NCI-H345 treated with DMSO at 0.1 percent for 48 hours (cell line): ENCODE measurements around the gene FLCN.
A peak's percentile ranks its signal among the peaks of the same experiment; 100 is the strongest.
"Not testable (repeated sequence)": the region's sequence is repeated elsewhere in the genome, so short reads cannot be mapped to it uniquely, and the experiment has no call there.

Experiments
- DNase-seq: peaks from one replicate; lab custom pipeline; 2025; ENCODE audit not compliant: unreplicated experiment; lab: John Stamatoyannopoulos, UW

The FLCN gene

GRCh38 chr17:17237026-17237799, at the start of gene FLCN:
Gene FLCN (minus strand): TSS chr17:17237168. CDS start chr17:17228137, 9,031 bp downstream.
- peak; percentile 70 for DNase-seq

DNA sequence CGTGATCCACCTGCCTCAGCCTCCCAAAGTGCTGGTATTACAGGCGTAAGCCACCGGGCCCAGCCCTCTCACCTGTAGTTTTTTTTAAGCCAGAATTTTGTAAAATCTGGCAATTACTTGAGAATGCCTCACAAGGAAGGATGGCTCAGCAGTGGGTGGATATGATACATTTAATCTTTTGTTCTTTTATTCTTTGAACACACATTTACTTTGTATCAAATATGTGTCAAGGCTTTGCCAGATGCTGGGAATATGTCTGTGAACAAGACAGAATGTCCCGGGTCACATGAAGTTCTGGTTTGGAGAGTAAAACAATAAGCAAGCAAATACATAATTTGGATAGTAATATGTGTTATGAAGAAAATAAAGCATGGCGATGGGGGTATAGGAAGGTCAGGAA, 49.0 kb upstream of the FLCN start:
- DNase-seq = no peak

- DNase-seq = peak; percentile 82
These were observed 43.9 kb upstream of the FLCN start, which contains the start of gene COPS3 for GRCh38 chr17:17280613-17281549. Gene COPS3 (minus strand): TSS chr17:17281246. CDS start chr17:17281186, 60 bp downstream.

- DNase-seq = no peak
These were observed 42.3 kb upstream of the FLCN start for GRCh38 chr17:17279316-17279715.

- not testable (repeated sequence) for DNase-seq
These were observed 40.5 kb upstream of the FLCN start for GRCh38 chr17:17277431-17277830.

DNA sequence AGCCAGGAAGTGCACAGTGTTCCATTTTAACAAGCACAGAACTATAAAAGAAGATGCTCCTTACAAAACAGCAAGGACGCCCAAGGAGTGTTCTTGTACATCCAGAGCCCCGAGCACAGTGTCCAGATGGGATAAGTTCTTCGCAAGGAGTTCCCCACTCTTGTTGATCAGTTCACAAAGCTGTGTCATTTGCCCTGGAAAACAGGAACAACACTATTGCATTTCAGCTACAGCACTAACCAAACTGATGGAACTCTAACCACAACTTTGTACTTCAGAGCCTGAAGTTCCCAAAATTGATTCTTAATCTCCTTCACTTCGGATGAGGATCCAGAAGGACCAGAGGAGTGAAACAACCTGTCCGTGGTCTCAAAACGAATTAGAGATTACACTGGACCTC, 39.0 kb upstream of the FLCN start:
- no peak for DNase-seq

DNA sequence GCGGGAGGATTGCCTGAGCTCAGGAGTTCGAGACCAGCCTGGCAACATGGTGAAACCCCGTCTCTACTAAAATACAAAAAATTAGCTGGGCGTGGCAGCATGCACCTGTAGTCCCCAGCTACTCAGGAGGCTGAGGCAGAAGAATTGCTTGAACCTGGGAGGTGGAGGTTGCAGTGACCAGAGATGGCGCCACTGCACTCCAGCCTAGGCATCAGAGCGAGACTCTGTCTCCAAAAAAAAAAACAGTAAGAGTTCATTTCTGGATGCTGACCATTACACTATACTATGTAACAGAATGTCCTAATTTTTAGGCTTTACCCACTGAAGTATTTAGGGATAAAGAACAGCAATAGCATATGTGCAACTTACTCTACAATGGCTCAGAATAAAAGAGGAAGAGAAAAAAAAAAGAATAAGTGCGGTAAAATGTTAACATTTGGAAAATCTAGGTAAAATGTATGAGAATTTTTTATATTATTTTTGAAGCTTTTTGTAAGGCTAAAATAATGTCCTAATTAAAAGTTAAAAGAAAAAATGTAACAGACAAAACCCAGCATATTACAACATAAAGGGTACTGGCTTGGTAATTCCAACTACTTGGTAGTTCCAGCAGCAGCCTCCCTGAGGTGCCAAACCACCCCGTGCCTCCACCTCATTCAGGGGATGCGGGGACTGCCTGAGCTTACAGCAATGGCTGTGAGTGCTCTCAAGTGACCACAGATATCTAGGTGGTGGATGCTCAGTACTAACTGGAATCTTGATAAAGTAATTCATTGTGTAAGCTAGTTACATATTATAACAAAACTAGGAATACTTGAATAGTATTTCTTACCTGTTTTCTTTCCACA, 33.2 kb upstream of the FLCN start:
- no peak for DNase-seq

GRCh38 chr17:17264430-17264829, 27.5 kb upstream of the FLCN start:
- no peak for DNase-seq

DNA sequence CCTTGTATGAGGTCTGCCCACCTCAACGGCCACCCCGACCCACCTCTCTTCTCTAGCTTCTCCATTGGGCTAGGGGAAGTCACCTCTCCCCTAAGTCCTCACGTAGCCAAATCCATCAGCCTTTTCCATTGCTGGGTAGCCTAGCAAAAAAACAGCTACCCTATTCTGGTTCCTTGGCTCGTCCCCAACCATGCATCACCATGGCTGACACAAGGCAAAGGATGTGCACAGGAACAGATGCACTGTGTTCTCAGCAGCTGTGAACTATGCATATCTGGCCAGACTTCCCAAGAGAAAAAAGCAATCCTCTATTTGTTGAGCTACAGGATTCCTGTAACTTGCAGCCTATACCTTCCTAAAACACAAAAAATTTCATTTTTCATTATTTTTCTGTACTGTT, 22.0 kb upstream of the FLCN start:
- no peak for DNase-seq

DNA sequence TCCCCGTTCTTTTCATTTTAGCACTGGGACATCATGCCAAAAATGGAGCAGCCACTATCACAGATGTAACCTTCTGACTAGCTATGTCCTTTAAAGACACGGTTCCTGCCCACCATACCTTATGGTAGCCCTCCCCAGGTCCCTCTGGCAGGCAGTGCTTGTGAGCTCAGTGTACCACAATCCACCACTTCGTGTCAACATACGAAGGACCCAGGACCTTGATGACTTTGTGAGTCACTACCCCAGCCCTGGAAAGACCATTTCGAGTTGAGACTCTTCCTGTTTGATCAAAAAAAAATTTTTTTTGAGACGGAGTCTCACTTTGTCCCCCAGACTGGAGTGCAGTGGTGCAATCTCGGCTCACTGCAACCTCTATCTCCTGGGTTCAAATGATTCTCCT, 21.0 kb upstream of the FLCN start:
- DNase-seq = no peak

GRCh38 chr17:17256316-17256715, 19.3 kb upstream of the FLCN start:
- no peak for DNase-seq

DNA sequence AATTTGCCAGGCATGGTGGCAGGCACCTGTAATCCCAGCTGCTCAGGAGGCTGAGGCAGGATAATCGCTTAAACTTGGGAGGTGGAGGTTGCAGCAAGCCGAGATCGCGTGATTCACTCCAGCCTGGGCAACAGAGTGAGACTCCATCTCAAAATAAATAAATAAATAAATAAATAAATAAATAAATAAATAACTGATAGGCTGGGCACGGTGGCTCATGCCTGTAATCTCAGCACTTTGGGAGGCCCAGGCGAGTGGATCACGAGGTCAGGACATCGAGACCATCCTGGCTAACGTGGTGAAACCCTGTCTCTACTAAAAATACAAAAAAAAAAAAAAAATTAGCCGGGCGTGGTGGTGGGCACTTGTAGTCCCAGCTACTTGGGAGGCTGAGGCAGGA, 18.7 kb upstream of the FLCN start:
- DNase-seq = not testable (repeated sequence)

DNA sequence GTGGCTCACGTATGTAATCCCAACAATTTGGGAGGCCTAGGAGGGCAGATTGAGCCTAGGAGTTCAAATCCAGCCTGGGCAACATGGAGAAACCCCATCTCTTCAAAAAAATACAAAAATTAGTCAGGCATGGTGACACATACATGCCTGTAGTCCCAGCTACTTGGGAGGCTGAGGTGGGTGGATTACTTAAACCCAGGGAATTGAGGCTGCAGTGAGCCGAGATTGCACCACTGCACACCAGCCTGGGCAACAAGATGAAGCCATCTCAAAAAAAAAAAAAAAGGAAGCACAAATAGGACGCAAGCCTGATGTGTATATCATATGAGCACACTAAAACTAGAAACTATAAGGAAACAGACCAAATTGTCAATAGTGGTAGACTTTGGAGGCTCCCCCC, 17.1 kb upstream of the FLCN start:
- DNase-seq = no peak

GRCh38 chr17:17253406-17253805, 16.4 kb upstream of the FLCN start:
- no peak for DNase-seq

DNA sequence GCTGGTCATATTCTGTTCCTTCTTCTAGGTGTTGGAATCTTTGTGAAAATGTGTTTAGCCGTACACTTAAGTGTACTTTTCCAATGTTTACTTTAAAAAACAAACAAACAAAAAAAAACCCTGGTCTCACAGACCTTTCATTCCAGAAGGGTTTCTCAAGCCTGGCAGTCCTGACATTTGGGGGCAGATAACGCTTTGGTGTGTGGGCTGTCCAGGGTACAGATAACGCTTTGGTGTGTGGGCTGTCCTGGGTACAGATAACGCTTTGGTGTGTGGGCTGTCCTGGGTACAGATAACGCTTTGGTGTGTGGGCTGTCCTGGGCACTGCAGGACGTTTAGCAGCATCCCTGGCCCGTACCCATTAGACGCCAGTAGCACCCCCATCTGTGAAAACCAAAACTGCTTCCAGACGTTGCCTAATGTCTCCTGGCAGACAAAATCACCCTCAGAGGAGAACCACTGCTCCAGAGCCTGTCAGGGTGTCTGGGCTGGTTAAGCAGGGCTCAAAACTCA, 15.2 kb upstream of the FLCN start:
- DNase-seq = no peak

GRCh38 chr17:17246879-17247278, 9.9 kb upstream of the FLCN start:
- no peak for DNase-seq

GRCh38 chr17:17243163-17243562, 6.2 kb upstream of the FLCN start:
- no peak for DNase-seq

- DNase-seq = no peak
These were observed 5.3 kb upstream of the FLCN start for GRCh38 chr17:17242246-17242645.

DNA sequence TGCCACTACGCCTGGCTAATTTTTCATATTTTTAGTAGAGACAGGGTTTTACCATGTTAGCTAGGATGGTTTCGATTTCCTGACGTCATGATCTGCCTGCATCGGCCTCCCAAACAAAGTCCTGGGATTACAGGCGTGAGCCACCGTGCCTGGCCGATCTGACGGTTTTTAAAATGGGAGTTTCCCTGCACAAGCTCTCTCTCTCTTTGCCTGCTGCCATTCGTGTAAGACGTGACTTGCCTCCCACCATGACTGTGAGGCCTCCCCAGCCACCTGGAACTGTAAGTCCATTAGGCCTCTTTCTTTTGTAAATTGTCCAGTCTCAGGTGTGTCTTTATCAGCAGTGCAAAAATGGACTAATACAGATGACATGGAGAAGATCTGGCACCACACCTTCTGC, 4.7 kb upstream of the FLCN start:
- DNase-seq = no peak

GRCh38 chr17:17239832-17240231, 2.9 kb upstream of the FLCN start:
- DNase-seq = no peak
